ENCODE measurements around the gene DOCK10. TPM values are rescaled to one million over a fixed set of nuclear protein-coding genes. Genes with fewer than 3 reads are reported as not detected.

The DOCK10 gene
- total RNA-seq, 2 experiments from 2014 or later: 223 to 239 TPM

GRCh38 chr2:224869601-224870233, 172.6 kb downstream of the DOCK10 start:
- ChIA-PET CTCF (no interaction called here), POLR2A (no interaction called here)
- Mint-ChIP-seq H3K27me3 (no peaks in the 10 kb centered on the region), H3K36me3 (ENCODE audit: low read depth) (peaks cover 90% of the 10 kb centered on the region), H3K4me3 (no peak overlapping the region), H3K9me3 (peaks cover 9% of the 10 kb centered on the region), H3K4me1 (no peaks in the 10 kb centered on the region), H3K27ac (no peak overlapping the region)
- no peak for DNase-seq

GRCh38 chr2:224865016-224865415, 177.3 kb downstream of the DOCK10 start:
- no peaks in the 10 kb centered on the region for H3K27me3 Mint-ChIP-seq
- no peaks in the 10 kb centered on the region for H3K9me3 Mint-ChIP-seq
- no peak overlapping the region for H3K4me3 Mint-ChIP-seq
- ChIA-PET CTCF (no interaction called here), POLR2A (no interaction called here)
- H3K27ac Mint-ChIP-seq: no peak overlapping the region
- H3K36me3 Mint-ChIP-seq (ENCODE audit: low read depth): peaks cover 77% of the 10 kb centered on the region
- no peak for DNase-seq
- H3K4me1 Mint-ChIP-seq: no peaks in the 10 kb centered on the region

- H3K27ac Mint-ChIP-seq: no peak overlapping the region
- H3K9me3 Mint-ChIP-seq: no peaks in the 10 kb centered on the region
- H3K4me1 Mint-ChIP-seq: no peaks in the 10 kb centered on the region
- no peak overlapping the region for H3K4me3 Mint-ChIP-seq
- no peak for DNase-seq
- no peaks in the 10 kb centered on the region for H3K27me3 Mint-ChIP-seq
- CTCF ChIA-PET: interaction anchor here (0.5 to 1.3 kb wide), 2 partner anchors 13 to 37 kb away, joined by 3 to 5 read pairs; no protein-coding TSS in a partner anchor
- POLR2A ChIA-PET: no interaction called here
- peaks cover 80% of the 10 kb centered on the region for H3K36me3 Mint-ChIP-seq (ENCODE audit: low read depth)
These were observed 181.0 kb downstream of the DOCK10 start for GRCh38 chr2:224861266-224861665.

GRCh38 chr2:224860786-224861185, 181.5 kb downstream of the DOCK10 start:
- H3K4me1 Mint-ChIP-seq: no peaks in the 10 kb centered on the region

GRCh38 chr2:224851811-224852210, 190.5 kb downstream of the DOCK10 start:
- no peak overlapping the region for H3K4me3 Mint-ChIP-seq
- H3K9me3 Mint-ChIP-seq: no peaks in the 10 kb centered on the region
- H3K36me3 Mint-ChIP-seq (ENCODE audit: low read depth): peaks cover 89% of the 10 kb centered on the region
- CTCF ChIA-PET: no interaction called here
- no peaks in the 10 kb centered on the region for H3K27me3 Mint-ChIP-seq
- no peaks in the 10 kb centered on the region for H3K4me1 Mint-ChIP-seq
- POLR2A ChIA-PET: no interaction called here
- H3K27ac Mint-ChIP-seq: no peak overlapping the region
- DNase-seq: no peak

More at GRCh38 chr2:224860786-224861185, 181.5 kb downstream of the DOCK10 start:
- Mint-ChIP-seq H3K27ac (no peak overlapping the region), H3K9me3 (no peaks in the 10 kb centered on the region), H3K27me3 (no peaks in the 10 kb centered on the region), H3K36me3 (ENCODE audit: low read depth) (peaks cover 80% of the 10 kb centered on the region), H3K4me3 (no peak overlapping the region)
- ChIA-PET POLR2A (no interaction called here), CTCF (interaction anchor here (0.5 to 1.3 kb wide), 2 partner anchors 13 to 36 kb away, joined by 3 to 5 read pairs; no protein-coding TSS in a partner anchor)
- DNase-seq: no peak

- Mint-ChIP-seq H3K36me3 (ENCODE audit: low read depth) (peaks cover 87% of the 10 kb centered on the region), H3K4me3 (no peak overlapping the region), H3K4me1 (no peaks in the 10 kb centered on the region), H3K27me3 (no peaks in the 10 kb centered on the region), H3K27ac (no peak overlapping the region), H3K9me3 (no peaks in the 10 kb centered on the region)
- POLR2A ChIA-PET: no interaction called here
- CTCF ChIA-PET: interaction anchor here (0.5 kb wide), 1 partner anchor 107 kb away, joined by 3 read pairs; no protein-coding TSS in a partner anchor
- DNase-seq: no peak
These were observed 192.2 kb downstream of the DOCK10 start for GRCh38 chr2:224850081-224850480.

- CTCF ChIA-PET: no interaction called here
- DNase-seq: no peak
- H3K36me3 Mint-ChIP-seq (ENCODE audit: low read depth): peaks cover 89% of the 10 kb centered on the region
- H3K27ac Mint-ChIP-seq: no peak overlapping the region
- no peak overlapping the region for H3K4me3 Mint-ChIP-seq
- POLR2A ChIA-PET: no interaction called here
- H3K27me3 Mint-ChIP-seq: no peaks in the 10 kb centered on the region
- H3K4me1 Mint-ChIP-seq: no peaks in the 10 kb centered on the region
- H3K9me3 Mint-ChIP-seq: no peaks in the 10 kb centered on the region
These were observed 193.0 kb downstream of the DOCK10 start for GRCh38 chr2:224849264-224849663.

- ChIA-PET CTCF (interaction anchor here (0.9 to 1.3 kb wide), 2 partner anchors 12 to 19 kb away, joined by 3 to 5 read pairs; no protein-coding TSS in a partner anchor), POLR2A (no interaction called here)
- Mint-ChIP-seq H3K4me1 (peaks cover 4% of the 10 kb centered on the region), H3K4me3 (no peak overlapping the region), H3K27ac (peak overlapping the region; percentile 0), H3K36me3 (ENCODE audit: low read depth) (peaks cover 91% of the 10 kb centered on the region), H3K9me3 (no peaks in the 10 kb centered on the region), H3K27me3 (no peaks in the 10 kb centered on the region)
- DNase-seq: no peak
These were observed 194.1 kb downstream of the DOCK10 start for GRCh38 chr2:224847961-224848850.

GRCh38 chr2:224847381-224847780, 194.9 kb downstream of the DOCK10 start:
- Mint-ChIP-seq H3K36me3 (ENCODE audit: low read depth) (peaks cover 92% of the 10 kb centered on the region), H3K9me3 (no peaks in the 10 kb centered on the region), H3K27ac (peak overlapping the region; percentile 0), H3K4me1 (peaks cover 6% of the 10 kb centered on the region), H3K4me3 (no peak overlapping the region), H3K27me3 (no peaks in the 10 kb centered on the region)
- POLR2A ChIA-PET: no interaction called here
- no peak for DNase-seq
- CTCF ChIA-PET: interaction anchor here (1.3 kb wide), 1 partner anchor 13 kb away, joined by 5 read pairs; no protein-coding TSS in a partner anchor

- ChIA-PET CTCF (interaction anchor here (0.7 kb wide), 1 partner anchor 17 kb away, joined by 4 read pairs; no protein-coding TSS in a partner anchor), POLR2A (no interaction called here)
- H3K27me3 Mint-ChIP-seq: no peaks in the 10 kb centered on the region
- no peak overlapping the region for H3K4me3 Mint-ChIP-seq
- H3K36me3 Mint-ChIP-seq (ENCODE audit: low read depth): peaks cover 92% of the 10 kb centered on the region
- no peak overlapping the region for H3K27ac Mint-ChIP-seq
- DNase-seq: no peak
- peaks cover 6% of the 10 kb centered on the region for H3K4me1 Mint-ChIP-seq
- H3K9me3 Mint-ChIP-seq: no peaks in the 10 kb centered on the region
These were observed 195.6 kb downstream of the DOCK10 start for GRCh38 chr2:224846686-224847085.

GRCh38 chr2:224846161-224846560, 196.1 kb downstream of the DOCK10 start:
- no peak overlapping the region for H3K4me3 Mint-ChIP-seq
- H3K27ac Mint-ChIP-seq: no peak overlapping the region
- peaks cover 90% of the 10 kb centered on the region for H3K36me3 Mint-ChIP-seq (ENCODE audit: low read depth)
- peaks cover 6% of the 10 kb centered on the region for H3K4me1 Mint-ChIP-seq
- no peak for DNase-seq
- ChIA-PET CTCF (interaction anchor here (0.7 kb wide), 1 partner anchor 16 kb away, joined by 4 read pairs; no protein-coding TSS in a partner anchor), POLR2A (no interaction called here)
- H3K27me3 Mint-ChIP-seq: no peaks in the 10 kb centered on the region
- H3K9me3 Mint-ChIP-seq: no peaks in the 10 kb centered on the region

GRCh38 chr2:224843141-224843540, 199.1 kb downstream of the DOCK10 start:
- CTCF ChIA-PET: interaction anchor here (0.6 to 1.3 kb wide), 2 partner anchors 16 to 968 kb away, joined by 3 read pairs; no protein-coding TSS in a partner anchor
- peaks cover 89% of the 10 kb centered on the region for H3K36me3 Mint-ChIP-seq (ENCODE audit: low read depth)
- no peaks in the 10 kb centered on the region for H3K27me3 Mint-ChIP-seq
- peaks cover 4% of the 10 kb centered on the region for H3K9me3 Mint-ChIP-seq
- no peak for DNase-seq
- no peak overlapping the region for H3K4me3 Mint-ChIP-seq
- POLR2A ChIA-PET: no interaction called here
- H3K4me1 Mint-ChIP-seq: peaks cover 6% of the 10 kb centered on the region
- no peak overlapping the region for H3K27ac Mint-ChIP-seq

GRCh38 chr2:224841910-224842309, 200.4 kb downstream of the DOCK10 start:
- no peak overlapping the region for H3K27ac Mint-ChIP-seq
- peaks cover 4% of the 10 kb centered on the region for H3K9me3 Mint-ChIP-seq
- H3K4me3 Mint-ChIP-seq: no peak overlapping the region
- no peak for DNase-seq
- H3K4me1 Mint-ChIP-seq: peaks cover 6% of the 10 kb centered on the region
- CTCF ChIA-PET: no interaction called here
- peaks cover 88% of the 10 kb centered on the region for H3K36me3 Mint-ChIP-seq (ENCODE audit: low read depth)
- POLR2A ChIA-PET: no interaction called here
- H3K27me3 Mint-ChIP-seq: no peaks in the 10 kb centered on the region

Measured in activated CD4-positive, alpha-beta memory T cell treated with anti-CD3 and anti-CD28 coated beads, Interleukin-2, amount 10 ng/mL, durations not matched to agents 7 days and 5 days (primary cell).